CD14-positive monocyte (primary cell): ENCODE results near the gene SPATA32. TPM values are rescaled to one million over a fixed set of nuclear protein-coding genes. Genes with fewer than 3 reads are reported as not detected.

Experiments
- DNase-seq, 3 donors: peaks; one replicate each; pipeline ENCODE4 v3.0.0-alpha.2; 2011 to 2022
- H2AFZ ChIP-seq: 2 replicates; pipeline ENCODE4 v1.6.0; 2012; ENCODE audit warnings: mild to moderate bottlenecking, low read depth, low read length, inconsistent platforms; ENCODE audit not compliant: insufficient read depth, poor library complexity, severe bottlenecking
- H3K27ac ChIP-seq, 2 donors: 1 replicate in 1 of 2; 2 replicates in 1 of 2; pipeline ENCODE4 v1.5.1; 2012 to 2013; ENCODE audit warnings: low read length in 2 of 2, control low read depth in 1 of 2, inconsistent platforms in 1 of 2, low read depth in 1 of 2, mild to moderate bottlenecking in 1 of 2
- H3K27me3 ChIP-seq, 2 donors: one replicate each; pipeline versions ENCODE4 v1.6.0 to v1.6.1; 2011 to 2013; ENCODE audit warnings: low read length in 2 of 2; ENCODE audit not compliant: control insufficient read depth in 2 of 2, insufficient read depth in 2 of 2
- H3K36me3 ChIP-seq, 2 donors: replicated peaks in 1 of 2; 1 replicate in 1 of 2; 2 replicates in 1 of 2; pipeline versions ENCODE4 v1.5.1 to v1.6.1; 2012 to 2013; ENCODE audit warnings: low read length in 2 of 2, control low read depth in 1 of 2, inconsistent platforms in 1 of 2, mild to moderate bottlenecking in 1 of 2; ENCODE audit not compliant: insufficient read depth in 2 of 2, control insufficient read depth in 1 of 2
- H3K4me1 ChIP-seq, 2 donors: 1 replicate in 1 of 2; 2 replicates in 1 of 2; pipeline versions ENCODE4 v1.5.1 to v1.6.1; 2012 to 2013; ENCODE audit warnings: low read length in 2 of 2, control low read depth in 1 of 2, inconsistent platforms in 1 of 2, mild to moderate bottlenecking in 1 of 2, moderate library complexity in 1 of 2; ENCODE audit not compliant: insufficient read depth in 2 of 2, control insufficient read depth in 1 of 2
- H3K4me2 ChIP-seq: replicated peaks from 2 replicates; pipeline ENCODE3; 2012; ENCODE audit warnings: low read length, moderate library complexity, mild to moderate bottlenecking; ENCODE audit not compliant: poor library complexity, severe bottlenecking; ENCODE audit errors: extremely low read depth
- H3K4me3 ChIP-seq, 3 experiments: fragments of 200-600 bp in 1 of 3; sonication (generic) in 1 of 3; replicated peaks in 1 of 3; 1 replicate in 2 of 3; 2 replicates in 1 of 3; pipeline ENCODE4 v1.5.1; 2011 to 2013; ENCODE audit warnings: low read length in 3 of 3, mild to moderate bottlenecking in 3 of 3, control low read depth in 2 of 3, low read depth in 2 of 3, inconsistent platforms in 1 of 3, moderate library complexity in 1 of 3
- H3K79me2 ChIP-seq: 2 replicates; pipeline ENCODE4 v1.6.0; 2012; ENCODE audit warnings: mild to moderate bottlenecking, control low read depth, inconsistent platforms, low read length, moderate library complexity; ENCODE audit not compliant: insufficient read depth
- H3K9ac ChIP-seq: 2 replicates; pipeline ENCODE4 v1.6.0; 2017; ENCODE audit warnings: low read length, mild to moderate bottlenecking; ENCODE audit not compliant: insufficient read depth, poor library complexity, severe bottlenecking
- H3K9me3 ChIP-seq, 2 donors: replicated peaks in 1 of 2; 1 replicate in 1 of 2; 2 replicates in 1 of 2; pipeline versions ENCODE4 v1.5.1 to v1.6.1; 2012 to 2013; ENCODE audit warnings: low read length in 2 of 2, control low read depth in 1 of 2; ENCODE audit not compliant: control insufficient read depth in 1 of 2, insufficient read depth in 1 of 2
- H4K20me1 ChIP-seq: 2 replicates; pipeline ENCODE4 v1.6.0; 2012; ENCODE audit warnings: mild to moderate bottlenecking, low read length, control low read depth, moderate library complexity; ENCODE audit not compliant: insufficient read depth
- H3K27ac Mint-ChIP-seq, 7 donors: one replicate each; pipeline ENCODE4 v1.8.0; 2020; ENCODE audit warnings: mild to moderate bottlenecking in 7 of 7, mixed read lengths in 7 of 7, moderate library complexity in 6 of 7, inconsistent platforms in 2 of 7
- H3K27me3 Mint-ChIP-seq, 3 donors: one replicate each; pipeline ENCODE4 v1.8.0; 2021 to 2022; ENCODE audit warnings: low read depth in 3 of 3, mild to moderate bottlenecking in 3 of 3, mixed read lengths in 3 of 3, moderate library complexity in 3 of 3, inconsistent platforms in 1 of 3
- H3K36me3 Mint-ChIP-seq, 2 donors: one replicate each; pipeline ENCODE4 v1.8.0; 2020; ENCODE audit warnings: mixed read lengths in 2 of 2, inconsistent platforms in 1 of 2, mild to moderate bottlenecking in 1 of 2
- H3K4me1 Mint-ChIP-seq: one replicate; pipeline ENCODE4 v1.8.0; 2020; ENCODE audit warnings: mild to moderate bottlenecking, mixed read lengths
- H3K4me3 Mint-ChIP-seq, 2 donors: one replicate each; pipeline ENCODE4 v1.8.0; 2020; ENCODE audit warnings: mild to moderate bottlenecking in 2 of 2, mixed read lengths in 2 of 2, moderate library complexity in 1 of 2
- H3K9me3 Mint-ChIP-seq, 7 donors: one replicate each; pipeline ENCODE4 v1.8.0; 2020 to 2022; ENCODE audit warnings: mixed read lengths in 7 of 7, mild to moderate bottlenecking in 6 of 7, moderate library complexity in 6 of 7, inconsistent platforms in 2 of 7
- WGBS: methylation state at CpG from one replicate; pipeline ENCODE4 v1.1.5; 2013; ENCODE audit warnings: missing lambda C conversion rate; ENCODE audit not compliant: insufficient coverage; 5-methylcytosine and 5-hydroxymethylcytosine counted together
- intact Hi-C, 2 donors: fragments of 100-400 bp; cut with micrococcal nuclease; formaldehyde crosslinking; loops; one replicate each; pipeline versions ENCODE4 v1.15.0 to v1.15.1; 2023
- polyA plus RNA-seq, 3 donors: library from polyadenylated mRNA; depleted of rRNA in 1 of 3; unstranded in 2 of 3; stranded (reverse) in 1 of 3; fragments of 300-500 nt in 2 of 3; fragments of >200 nt in 1 of 3; fragmentation: Illumina TruSeq in 2 of 3; gene quantifications; 1 replicate in 2 of 3; 2 replicates in 1 of 3; pipeline ENCODE4 v1.2.3, GENCODE V29; 2012 to 2021
- TF ChIP-seq, protein P1 (sequence below): fragments of 200-600 bp; IDR thresholded peaks from one replicate; pipeline ENCODE4 v1.8.0; 2022; ENCODE audit warnings: antibody characterized with exemption, mild to moderate bottlenecking

Gene SPATA32
- polyA plus RNA-seq, 3 donors, result not detected

DNA sequence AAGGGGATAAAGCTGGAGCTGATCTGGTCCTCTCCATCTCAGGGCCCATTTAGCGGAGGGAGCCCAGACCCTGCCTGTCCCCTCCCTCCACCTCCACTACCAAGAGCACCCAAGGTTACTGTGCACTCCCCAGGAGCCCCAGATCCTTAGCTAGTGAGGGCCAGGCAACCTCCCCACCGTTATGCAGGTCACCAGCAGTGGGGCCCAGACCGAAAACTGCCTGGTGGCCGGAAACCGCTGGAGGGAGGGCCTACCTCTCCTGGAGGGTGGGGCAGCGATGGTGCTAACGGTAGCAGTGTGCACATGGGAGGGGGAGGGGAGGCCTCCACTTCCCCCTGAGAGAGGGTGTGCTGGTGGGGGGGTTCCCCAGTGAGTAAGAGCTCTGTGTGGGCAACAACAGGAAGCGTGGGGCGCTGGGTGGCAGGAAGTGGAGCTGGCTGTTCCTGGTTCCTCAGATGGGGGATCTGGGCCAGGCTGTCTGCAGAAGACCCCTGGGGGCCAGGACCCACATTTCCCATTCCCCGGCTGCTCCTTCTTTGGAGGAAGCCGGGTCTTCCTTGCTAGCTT, 35.8 kb downstream of the SPATA32 start:
- Histone ChIP-seq H3K9ac (peak overlapping the region; percentile 91), H3K79me2 (peaks cover 98% of the 10 kb centered on the region), H3K9me3 (no peaks in the 10 kb centered on the region), H3K36me3 (peaks cover 0 to 5% of the 10 kb centered on the region in 2 donors), H4K20me1 (peaks cover 40% of the 10 kb centered on the region), H3K27ac (peak overlapping the region; percentile 93 to 99), H3K4me1 (peaks cover 77 to 80% of the 10 kb centered on the region in 2 donors), H3K4me3 (peak overlapping the region; percentile 84 to 99 (median 97)), H3K4me2 (peak overlapping the region; percentile 98), H3K27me3 (no peaks in the 10 kb centered on the region), H2AFZ (no peak overlapping the region)
- DNase-seq, result peak; percentile 98 to 99 (median 98)
- peaks cover 40 to 63% of the 10 kb centered on the region in 2 donors for H3K36me3 Mint-ChIP-seq
- peak overlapping the region; percentile 97 to 99 for H3K4me3 Mint-ChIP-seq
- peaks cover 71% of the 10 kb centered on the region for H3K4me1 Mint-ChIP-seq
- H3K27me3 Mint-ChIP-seq, result peaks cover 0 to 4% (median 0%) of the 10 kb centered on the region in 3 donors
- H3K27ac Mint-ChIP-seq, result peak overlapping the region; percentile 98 to 100 (median 100)
- TF ChIP-seq, protein P1, sequence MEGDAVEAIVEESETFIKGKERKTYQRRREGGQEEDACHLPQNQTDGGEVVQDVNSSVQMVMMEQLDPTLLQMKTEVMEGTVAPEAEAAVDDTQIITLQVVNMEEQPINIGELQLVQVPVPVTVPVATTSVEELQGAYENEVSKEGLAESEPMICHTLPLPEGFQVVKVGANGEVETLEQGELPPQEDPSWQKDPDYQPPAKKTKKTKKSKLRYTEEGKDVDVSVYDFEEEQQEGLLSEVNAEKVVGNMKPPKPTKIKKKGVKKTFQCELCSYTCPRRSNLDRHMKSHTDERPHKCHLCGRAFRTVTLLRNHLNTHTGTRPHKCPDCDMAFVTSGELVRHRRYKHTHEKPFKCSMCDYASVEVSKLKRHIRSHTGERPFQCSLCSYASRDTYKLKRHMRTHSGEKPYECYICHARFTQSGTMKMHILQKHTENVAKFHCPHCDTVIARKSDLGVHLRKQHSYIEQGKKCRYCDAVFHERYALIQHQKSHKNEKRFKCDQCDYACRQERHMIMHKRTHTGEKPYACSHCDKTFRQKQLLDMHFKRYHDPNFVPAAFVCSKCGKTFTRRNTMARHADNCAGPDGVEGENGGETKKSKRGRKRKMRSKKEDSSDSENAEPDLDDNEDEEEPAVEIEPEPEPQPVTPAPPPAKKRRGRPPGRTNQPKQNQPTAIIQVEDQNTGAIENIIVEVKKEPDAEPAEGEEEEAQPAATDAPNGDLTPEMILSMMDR, result no peak
- intact Hi-C loops, result loop anchor here in 1 of 2 donors (2.0 to 5.0 kb wide), 2 partner anchors 67 to 91 kb away; partner anchors contain the start of gene MAP3K14
- 0% methylated on average over 7 of the region's 11 CpGs for WGBS
- peaks cover 0 to 3% (median 0%) of the 10 kb centered on the region in 7 donors for H3K9me3 Mint-ChIP-seq

DNA sequence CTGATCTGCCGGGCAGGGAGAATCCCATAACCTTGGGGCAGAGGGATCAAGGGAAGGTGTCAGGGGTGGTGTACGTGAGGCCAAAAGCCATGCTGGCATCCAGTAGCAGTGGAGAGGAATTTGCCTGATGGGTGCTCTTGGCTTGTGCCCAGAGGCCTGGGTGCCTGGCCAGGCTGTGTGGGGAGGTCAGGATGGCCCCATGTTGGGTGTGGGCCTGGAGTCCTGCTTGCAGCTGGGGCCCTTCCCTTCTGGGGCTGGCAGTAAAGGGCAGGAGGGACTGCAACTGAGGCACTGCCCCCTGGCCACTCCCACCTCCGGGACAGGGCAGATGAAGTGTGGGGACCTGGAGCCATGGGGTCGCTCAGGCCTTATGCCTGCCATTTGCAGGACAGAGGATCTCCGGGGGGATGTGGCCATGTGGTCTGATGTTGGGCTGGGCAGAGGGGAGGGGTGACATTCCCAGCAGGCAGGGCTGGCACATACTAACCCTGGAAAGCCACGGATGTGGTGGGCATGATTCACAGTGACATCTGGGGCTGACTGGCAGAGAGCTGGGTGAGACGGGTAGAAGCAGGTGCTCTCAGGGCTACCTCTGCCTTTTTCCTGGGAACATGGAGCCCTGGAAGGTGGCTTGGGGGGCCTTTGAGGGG, 36.7 kb downstream of the SPATA32 start:
- no peaks in the 10 kb centered on the region for H3K9me3 ChIP-seq
- no peaks in the 10 kb centered on the region for H3K27me3 ChIP-seq
- H3K36me3 Mint-ChIP-seq, result peaks cover 36 to 60% of the 10 kb centered on the region in 2 donors
- peak overlapping the region; percentile 84 to 99 (median 97) for H3K4me3 ChIP-seq
- DNase-seq, result peak in 1 of 3 donors; percentile 56
- peaks cover 0 to 4% (median 0%) of the 10 kb centered on the region in 3 donors for H3K27me3 Mint-ChIP-seq
- intact Hi-C loops, result loop anchor here in 1 of 2 donors (5.0 kb wide), 1 partner anchor 92 kb away; the partner anchor contains the start of gene MAP3K14
- no peaks in the 10 kb centered on the region for H3K36me3 ChIP-seq
- WGBS, result 12% methylated on average over 7 of the region's 7 CpGs
- peaks cover 77 to 80% of the 10 kb centered on the region in 2 donors for H3K4me1 ChIP-seq
- peaks cover 0 to 3% (median 0%) of the 10 kb centered on the region in 7 donors for H3K9me3 Mint-ChIP-seq
- H3K27ac Mint-ChIP-seq, result peak overlapping the region; percentile 98 to 100 (median 100)
- TF ChIP-seq, protein P1, result no peak
- H3K4me2 ChIP-seq, result peak overlapping the region; percentile 98
- peak overlapping the region; percentile 97 to 99 for H3K4me3 Mint-ChIP-seq
- peaks cover 70% of the 10 kb centered on the region for H3K4me1 Mint-ChIP-seq
- no peak overlapping the region for H2AFZ ChIP-seq
- H3K79me2 ChIP-seq, result peaks cover 98% of the 10 kb centered on the region
- H4K20me1 ChIP-seq, result peaks cover 40% of the 10 kb centered on the region
- H3K9ac ChIP-seq, result peak overlapping the region; percentile 91
- peak overlapping the region; percentile 93 to 99 for H3K27ac ChIP-seq
